ENCODE measurements around the gene NARS2.

NARS2 gene

GRCh38 chr11:78432058-78432515, 142.6 kb downstream of the NARS2 start:
- DNase-seq (ENCODE audit: low spot score), result no peak

- no peak for DNase-seq (ENCODE audit: low spot score)
These were observed 145.0 kb downstream of the NARS2 start for GRCh38 chr11:78429660-78430059.

- DNase-seq (ENCODE audit: low spot score), result no peak
These were observed 145.5 kb downstream of the NARS2 start for GRCh38 chr11:78429209-78429608.

GRCh38 chr11:78428773-78429172, 145.9 kb downstream of the NARS2 start:
- no peak for DNase-seq (ENCODE audit: low spot score)

- no peak for DNase-seq (ENCODE audit: low spot score)
These were observed 146.4 kb downstream of the NARS2 start for GRCh38 chr11:78428266-78428636.

- DNase-seq (ENCODE audit: low spot score), result no peak
These were observed 146.9 kb downstream of the NARS2 start for GRCh38 chr11:78427615-78428265.

GRCh38 chr11:78426845-78427244, 147.8 kb downstream of the NARS2 start:
- no peak for DNase-seq (ENCODE audit: low spot score)

GRCh38 chr11:78425399-78426070, 149.1 kb downstream of the NARS2 start:
- DNase-seq (ENCODE audit: low spot score), result no peak

GRCh38 chr11:78424334-78425270, 150.1 kb downstream of the NARS2 start:
- no peak for DNase-seq (ENCODE audit: low spot score)

GRCh38 chr11:78423241-78423640, 151.4 kb downstream of the NARS2 start:
- no peak for DNase-seq (ENCODE audit: low spot score)

GRCh38 chr11:78420796-78421209, 153.9 kb downstream of the NARS2 start:
- no peak for DNase-seq (ENCODE audit: low spot score)

GRCh38 chr11:78420255-78420764, 154.4 kb downstream of the NARS2 start:
- DNase-seq (ENCODE audit: low spot score), result peak; percentile 54

- no peak for DNase-seq (ENCODE audit: low spot score)
These were observed 155.3 kb downstream of the NARS2 start for GRCh38 chr11:78419327-78419726.

GRCh38 chr11:78418584-78419211, 156.0 kb downstream of the NARS2 start:
- DNase-seq (ENCODE audit: low spot score), result no peak

- DNase-seq (ENCODE audit: low spot score), result peak; percentile 79
These were observed 156.6 kb downstream of the NARS2 start for GRCh38 chr11:78417888-78418583.

GRCh38 chr11:78417175-78417887, 157.3 kb downstream of the NARS2 start, which contains the start of gene GAB2:
GAB2 (minus strand) TSS chr11:78417820; CDS start chr11:78417720, 100 bp downstream.
- no peak for DNase-seq (ENCODE audit: low spot score)

GRCh38 chr11:78416285-78417174, 158.1 kb downstream of the NARS2 start:
- peak; percentile 68 for DNase-seq (ENCODE audit: low spot score)

GRCh38 chr11:78415338-78415737, 159.3 kb downstream of the NARS2 start:
- no peak for DNase-seq (ENCODE audit: low spot score)

- no peak for DNase-seq (ENCODE audit: low spot score)
These were observed 160.2 kb downstream of the NARS2 start for GRCh38 chr11:78414321-78415051.
